RKO (cell line): ENCODE measurements around the gene GALNTL6.
"Not testable (repeated sequence)": the region's sequence is repeated elsewhere in the genome, so short reads cannot be mapped to it uniquely, and the experiment has no call there.

Experiments used
- DNase-seq: peaks from one replicate; pipeline ENCODE4 v3.0.0-alpha.2; 2016; ENCODE audit warnings: low spot score

The GALNTL6 gene

DNA sequence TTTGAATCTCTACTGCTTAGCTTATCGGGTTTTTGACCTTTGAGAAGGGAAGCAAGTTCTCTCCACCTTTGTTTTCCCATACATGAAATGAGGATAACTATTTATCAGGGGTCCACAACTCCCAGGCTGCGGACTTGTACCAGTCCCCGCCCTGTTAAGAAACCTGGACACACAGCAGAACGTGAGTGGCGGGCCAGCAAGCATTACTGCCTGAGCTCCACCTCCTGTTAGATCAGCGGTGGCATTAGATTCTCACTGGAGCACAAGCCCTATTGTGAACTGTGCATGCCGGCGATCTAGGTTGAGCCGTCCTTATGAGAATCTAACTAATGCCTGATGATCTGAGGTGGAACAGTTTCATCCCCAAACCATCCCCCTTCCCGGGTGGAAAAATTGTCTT lies 579.5 kb downstream of the GALNTL6 start:
- DNase-seq: no peak

GRCh38 chr4:172393220-172393619 lies 580.0 kb downstream of the GALNTL6 start:
- no peak for DNase-seq

DNA sequence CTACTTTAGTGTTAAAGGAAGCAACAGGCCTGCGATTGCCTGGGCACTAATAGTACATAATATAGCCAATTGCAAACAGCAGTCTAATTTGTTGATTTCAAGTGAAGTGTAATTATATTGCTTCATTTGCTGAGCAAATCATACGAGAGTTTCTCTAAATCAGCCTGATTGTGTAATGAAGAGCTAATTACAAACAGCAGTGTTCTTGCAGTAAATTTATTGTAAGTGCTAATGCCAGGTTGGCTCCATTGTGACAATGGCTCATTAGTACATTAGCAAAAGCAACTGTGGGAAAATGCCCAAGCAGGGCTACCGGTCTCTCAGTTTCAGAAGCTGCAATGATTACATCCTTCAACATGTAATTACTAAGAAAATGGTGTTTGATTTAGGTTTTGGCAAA lies 591.5 kb downstream of the GALNTL6 start:
- DNase-seq: no peak

DNA sequence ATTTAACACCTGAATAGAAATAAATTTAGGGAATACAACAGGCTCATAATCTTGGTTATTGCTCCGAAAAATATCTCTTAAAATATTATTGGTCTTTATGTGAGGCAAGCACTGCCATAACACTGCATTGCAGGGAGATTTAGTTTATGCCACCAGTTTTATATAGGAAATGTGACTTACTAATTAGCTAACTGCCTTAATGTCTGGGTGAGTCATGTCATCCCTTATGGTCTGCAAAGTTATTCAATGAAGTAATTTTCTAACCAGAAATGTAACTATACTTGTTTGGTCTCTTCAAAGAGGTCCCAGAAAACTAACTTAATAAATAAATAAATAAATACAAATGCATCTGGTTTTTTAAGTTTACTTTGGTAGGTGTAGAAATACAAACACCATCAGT lies 597.2 kb downstream of the GALNTL6 start:
- DNase-seq: peak; percentile 1

DNA sequence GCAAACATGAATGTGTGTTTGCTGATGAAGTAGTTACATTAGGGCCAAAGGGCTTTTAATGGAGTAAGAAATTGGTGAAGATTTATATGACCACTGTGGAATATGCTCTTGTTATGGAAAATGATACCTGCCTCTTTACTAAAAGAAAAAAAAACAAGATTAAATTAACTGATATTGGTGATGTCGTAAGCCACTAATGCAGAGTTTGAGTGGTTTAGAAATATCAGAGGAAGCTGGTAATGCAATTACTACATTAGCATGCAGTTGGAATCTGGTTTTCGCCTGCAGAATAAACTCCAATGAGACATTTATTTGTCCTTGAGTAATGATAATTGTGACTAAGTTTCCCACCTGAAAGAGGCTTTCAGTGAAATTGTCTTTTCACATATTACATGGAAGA lies 597.9 kb downstream of the GALNTL6 start:
- DNase-seq: no peak

DNA sequence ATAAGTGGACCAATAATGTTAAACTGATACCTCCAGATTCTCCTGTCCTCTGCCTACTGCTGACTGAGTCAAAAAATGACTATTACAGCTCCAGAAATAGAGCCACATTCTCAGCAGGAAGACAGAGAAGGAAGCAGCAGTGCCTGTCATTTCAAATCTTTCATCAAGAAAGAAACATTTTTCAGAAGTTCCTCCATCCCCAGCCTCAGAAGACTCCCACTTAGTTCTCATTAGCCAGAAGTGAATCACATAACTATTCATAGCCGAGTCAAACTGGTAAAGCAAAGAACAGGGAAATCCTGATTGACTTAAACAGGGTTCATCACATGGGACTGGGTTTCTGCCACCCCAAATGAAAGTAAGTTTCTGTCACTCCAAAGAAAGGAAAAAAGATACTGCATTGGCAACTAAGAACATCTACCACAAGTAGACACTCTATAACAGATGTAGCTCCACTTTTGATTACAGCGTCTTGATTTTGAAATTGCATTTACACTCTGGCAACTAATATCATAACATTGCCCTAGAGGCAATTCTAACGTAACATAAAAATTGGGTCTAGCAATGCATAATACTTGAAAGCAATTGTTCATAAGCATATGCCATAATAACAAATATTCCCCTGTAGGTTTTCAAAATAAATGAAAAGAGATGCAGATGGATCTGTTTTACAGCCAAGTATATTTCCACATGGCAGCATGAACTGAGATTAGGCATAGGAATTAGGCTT lies 599.8 kb downstream of the GALNTL6 start:
- DNase-seq: no peak

GRCh38 chr4:172428979-172429378 lies 615.8 kb downstream of the GALNTL6 start:
- DNase-seq: not testable (repeated sequence)

DNA sequence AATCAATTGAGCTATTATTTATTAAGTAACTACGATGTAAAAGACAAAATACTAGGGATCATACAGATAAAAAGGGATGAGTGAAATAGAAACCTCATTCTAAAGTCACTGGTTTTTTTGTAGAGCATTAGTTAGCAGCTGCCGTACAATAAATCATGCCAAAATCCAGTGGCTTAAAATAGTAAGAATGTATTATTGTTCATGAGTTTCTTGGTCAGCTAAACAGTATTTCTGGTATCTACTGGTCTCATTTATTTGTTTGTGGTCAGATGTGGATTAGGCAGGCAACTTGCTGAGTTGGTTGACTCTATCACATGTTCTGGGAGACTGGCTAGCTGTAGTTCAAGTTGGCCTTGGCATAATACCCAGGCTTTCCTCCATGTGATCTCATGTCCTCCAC lies 667.3 kb downstream of the GALNTL6 start:
- DNase-seq: no peak

DNA sequence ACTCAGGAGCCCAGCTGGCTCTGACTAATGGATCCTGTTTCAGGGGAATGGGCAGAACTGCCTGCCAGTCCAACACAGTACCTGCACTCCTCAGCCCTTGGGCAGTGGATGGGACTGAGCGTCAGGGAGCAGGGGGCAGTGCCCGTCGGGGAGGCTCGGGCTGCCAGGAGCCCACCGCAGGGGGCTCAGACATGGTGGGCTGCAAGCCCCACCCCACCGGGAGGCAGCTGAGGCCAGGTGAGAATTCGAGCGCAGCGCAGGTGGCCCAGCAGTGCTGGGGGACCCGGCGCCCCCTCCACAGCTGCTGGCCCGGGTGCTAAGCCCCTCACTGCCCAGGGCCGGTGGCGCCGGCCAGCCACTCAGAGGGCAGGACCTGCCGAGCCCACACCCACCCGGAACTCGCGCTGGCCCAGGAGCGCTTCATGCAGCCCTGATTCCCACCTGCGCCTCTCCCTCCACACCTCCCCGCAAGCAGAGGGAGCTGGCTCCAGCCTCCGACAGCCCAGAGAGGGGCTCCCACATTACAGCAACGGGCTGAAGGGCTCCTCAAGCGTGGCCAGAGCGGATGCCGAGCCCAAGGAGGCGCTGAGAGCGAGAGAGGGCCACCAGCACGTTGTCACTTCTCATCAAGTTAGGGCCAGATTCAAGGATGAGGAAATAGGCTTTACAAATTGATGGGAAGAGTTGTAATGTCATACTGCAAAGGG lies 668.8 kb downstream of the GALNTL6 start:
- DNase-seq: no peak

DNA sequence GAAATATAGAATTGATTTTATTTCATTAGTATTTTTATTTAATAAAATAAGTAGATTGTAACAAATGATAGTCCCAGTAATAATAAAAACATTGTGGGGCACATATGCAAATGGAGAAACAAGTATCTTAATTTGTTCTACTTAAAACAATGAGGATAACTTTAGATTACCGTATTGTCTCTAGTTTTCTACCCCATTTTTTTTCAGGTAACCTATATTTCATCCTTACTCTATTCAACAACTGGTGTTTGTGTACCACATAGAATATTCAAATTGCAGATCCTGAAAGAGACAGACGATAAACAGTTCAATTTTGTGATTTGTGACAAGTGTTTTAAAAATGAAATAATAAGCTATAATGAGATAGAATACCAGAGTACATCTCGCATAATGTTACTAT lies 671.8 kb downstream of the GALNTL6 start:
- DNase-seq: no peak

GRCh38 chr4:172486531-172486930 lies 673.3 kb downstream of the GALNTL6 start:
- DNase-seq: no peak

GRCh38 chr4:172489861-172490260 lies 676.7 kb downstream of the GALNTL6 start:
- no peak for DNase-seq

GRCh38 chr4:172495769-172496168 lies 682.6 kb downstream of the GALNTL6 start:
- no peak for DNase-seq

GRCh38 chr4:172497321-172497720 lies 684.1 kb downstream of the GALNTL6 start:
- no peak for DNase-seq

DNA sequence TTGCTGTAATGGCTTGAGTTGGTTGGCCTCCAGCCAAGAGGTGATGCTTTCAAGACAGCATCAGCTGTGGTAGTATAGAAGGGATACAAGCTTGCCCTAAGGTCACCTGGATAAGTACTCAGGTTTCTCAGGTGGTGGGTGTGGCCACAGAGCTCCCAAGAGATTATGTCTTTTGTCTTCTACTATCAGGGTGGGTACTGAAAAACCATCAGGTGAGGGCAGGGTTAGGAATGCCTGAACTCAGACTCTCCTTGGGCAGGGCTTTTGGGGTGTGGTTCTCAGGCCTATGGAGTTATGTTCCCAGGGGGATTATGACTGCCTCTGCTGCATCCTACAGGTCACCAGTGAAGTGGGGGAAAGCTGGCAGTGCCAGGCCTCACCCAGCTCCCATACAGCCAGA lies 700.8 kb downstream of the GALNTL6 start:
- no peak for DNase-seq

DNA sequence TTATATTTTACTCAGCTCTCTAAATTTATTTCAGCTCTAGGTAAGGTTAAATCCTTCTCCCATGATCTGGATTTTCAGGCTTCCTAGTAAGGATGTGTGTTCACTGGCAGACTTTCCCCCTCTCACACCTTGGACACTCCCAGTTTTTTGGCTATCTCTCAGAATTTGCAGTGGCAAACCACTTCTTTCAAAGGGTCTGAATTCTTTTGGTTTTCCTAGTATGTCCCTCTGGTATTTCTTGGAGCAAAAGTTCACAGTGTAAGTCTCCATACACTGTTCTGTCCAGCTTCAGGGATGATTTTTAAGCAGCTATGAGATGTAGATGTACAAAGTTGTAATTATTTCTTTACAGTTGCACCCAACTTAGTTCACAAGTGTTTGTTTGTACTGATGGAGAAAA lies 701.6 kb downstream of the GALNTL6 start:
- no peak for DNase-seq

- DNase-seq: no peak
Measured at GRCh38 chr4:172515266-172515879, 702.2 kb downstream of the GALNTL6 start.

DNA sequence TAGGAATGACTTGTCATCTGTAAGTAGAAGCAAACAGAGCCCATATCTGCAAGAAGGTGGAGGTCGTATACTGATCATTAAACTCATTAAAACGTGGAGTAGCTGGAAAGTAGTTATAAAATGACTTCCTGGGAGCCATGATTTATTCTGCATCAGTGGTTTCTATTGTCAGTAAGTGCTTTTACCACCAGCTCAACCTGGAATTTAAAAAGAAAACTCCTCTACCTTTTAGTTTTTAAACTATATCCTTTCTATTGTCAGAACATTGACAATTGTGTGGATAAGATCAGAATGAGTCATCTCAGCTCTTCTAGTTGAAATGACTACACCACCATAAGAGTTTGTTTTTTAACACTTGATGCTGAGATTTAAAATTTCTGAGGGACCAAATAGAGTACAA lies 704.2 kb downstream of the GALNTL6 start:
- DNase-seq: no peak

GRCh38 chr4:172521248-172521647 lies 708.0 kb downstream of the GALNTL6 start:
- DNase-seq: no peak

- no peak for DNase-seq
Measured at GRCh38 chr4:172521680-172522079, 708.5 kb downstream of the GALNTL6 start.

DNA sequence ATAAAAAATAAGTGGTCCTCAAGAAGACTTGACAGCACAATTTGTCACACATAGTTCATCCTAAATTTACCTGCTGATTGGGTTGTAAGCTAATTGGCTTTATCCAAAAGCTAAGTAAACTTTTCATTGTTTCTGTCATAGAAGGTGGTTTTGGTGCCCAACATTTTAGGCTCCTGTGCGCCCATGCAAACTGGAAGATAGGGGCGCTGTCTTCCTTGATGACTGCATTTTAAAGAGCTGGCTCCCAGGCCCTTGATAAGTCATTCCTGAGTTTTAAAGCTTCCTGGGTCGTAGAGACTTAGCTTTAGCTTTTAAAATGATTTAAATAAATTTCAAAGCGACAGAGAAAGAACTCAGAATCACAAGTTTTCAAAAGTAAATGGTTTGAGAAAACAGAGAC lies 730.0 kb downstream of the GALNTL6 start:
- no peak for DNase-seq

- no peak for DNase-seq
Measured at GRCh38 chr4:172546782-172547181, 733.6 kb downstream of the GALNTL6 start.

DNA sequence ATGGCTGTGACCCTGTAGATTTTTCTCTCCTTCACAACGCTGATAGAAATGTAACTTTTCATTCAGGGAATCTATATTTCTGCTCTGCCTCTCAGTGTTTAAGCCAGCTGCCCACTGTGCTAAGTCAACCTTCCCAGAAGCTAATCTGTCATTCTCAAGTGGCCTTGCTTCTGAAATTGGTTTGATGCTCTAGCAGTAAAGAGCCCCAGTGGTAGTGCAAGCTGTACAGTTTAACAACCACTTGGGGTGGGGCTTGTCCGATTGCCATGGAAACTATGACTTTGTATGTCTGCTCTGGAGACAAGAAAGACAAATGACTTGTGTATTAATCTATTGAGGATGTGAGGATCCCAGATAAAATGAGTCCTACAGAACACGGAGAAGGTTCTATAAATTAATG lies 734.5 kb downstream of the GALNTL6 start:
- DNase-seq: no peak
